GM12874 (cell line): ENCODE data around the gene CCDC12.

Source experiments
- CTCF ChIP-seq: IDR thresholded peaks from 2 replicates; pipeline ENCODE4 v1.5.1; 2011; ENCODE audit warnings: low read depth, mild to moderate bottlenecking, control low read depth, low read length, moderate library complexity; ENCODE audit not compliant: insufficient read depth

Gene CCDC12

DNA sequence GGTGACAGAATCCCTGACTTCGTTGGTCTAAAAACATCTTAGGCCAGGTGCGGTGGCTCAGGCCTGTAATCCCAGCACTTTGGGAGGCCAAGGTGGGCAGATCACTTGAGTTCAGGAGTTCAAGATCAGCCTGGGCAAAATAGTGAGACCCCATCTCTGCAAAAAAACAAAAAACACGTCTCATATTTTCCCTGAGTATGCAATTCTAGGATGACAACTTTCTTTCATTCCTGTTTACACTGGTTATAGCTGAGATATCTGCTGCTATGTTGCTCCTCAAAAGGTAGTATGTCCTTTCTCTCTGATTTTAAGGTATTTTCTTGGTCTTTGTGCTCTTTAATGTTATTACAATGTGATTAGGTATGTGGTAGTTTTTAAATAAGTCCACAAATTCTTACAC lies 59.7 kb downstream of the CCDC12 start:
- TF ChIP-seq CTCF = no peak

GRCh38 chr3:46916278-46916677 lies 60.3 kb downstream of the CCDC12 start:
- no peak for TF ChIP-seq CTCF

- no peak for TF ChIP-seq CTCF
These were observed 61.2 kb downstream of the CCDC12 start for GRCh38 chr3:46915297-46915822.

DNA sequence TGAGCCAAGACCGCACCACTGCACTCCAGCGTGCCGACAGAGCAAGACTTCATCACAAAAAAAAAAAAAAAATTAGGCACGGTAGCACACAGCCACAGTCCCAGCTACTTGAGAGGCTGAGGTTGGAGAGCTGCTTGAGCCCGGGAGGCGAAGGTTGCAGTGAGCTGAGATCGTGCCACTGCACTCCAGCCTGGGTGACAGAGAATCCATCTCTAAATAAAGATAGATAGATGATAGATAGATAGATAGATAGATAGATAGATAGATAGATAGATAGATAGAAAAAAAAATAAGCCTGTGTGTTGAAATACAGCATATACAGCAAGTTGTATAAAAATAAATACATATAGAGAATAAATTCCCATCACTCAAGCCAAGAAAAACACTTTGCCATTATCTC lies 61.7 kb downstream of the CCDC12 start:
- no peak for TF ChIP-seq CTCF

GRCh38 chr3:46913644-46914043 lies 62.9 kb downstream of the CCDC12 start:
- no peak for TF ChIP-seq CTCF

GRCh38 chr3:46912986-46913385 lies 63.6 kb downstream of the CCDC12 start:
- TF ChIP-seq CTCF = no peak

DNA sequence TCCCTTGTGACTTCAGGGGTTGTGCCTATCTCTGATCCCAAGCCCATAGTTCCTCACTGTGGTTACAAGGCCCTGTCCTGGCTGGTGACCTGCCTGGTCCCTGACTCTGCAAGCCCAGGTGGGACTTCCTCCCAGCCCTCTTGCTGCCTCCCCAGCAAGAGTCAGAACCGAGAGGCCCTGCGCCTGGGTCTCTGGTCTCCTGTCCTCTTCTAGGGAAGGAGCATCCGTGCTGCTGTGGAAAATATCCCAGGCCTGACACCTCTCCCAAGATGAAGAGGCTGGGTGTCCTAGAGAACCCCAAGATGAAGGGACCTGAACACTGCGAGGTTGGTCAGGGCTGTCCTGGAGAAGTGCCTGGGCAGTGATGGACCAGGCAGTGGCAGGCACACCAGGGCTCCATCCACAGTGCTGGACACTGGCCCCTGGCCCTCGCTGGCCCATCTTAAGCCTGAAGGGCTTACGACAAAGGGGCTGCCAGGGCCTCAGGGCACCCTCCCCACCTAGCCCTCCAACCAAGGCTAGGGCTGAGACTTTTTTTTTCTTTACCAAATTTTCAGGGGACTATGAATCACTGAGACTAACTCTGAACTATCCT lies 66.3 kb downstream of the CCDC12 start:
- TF ChIP-seq CTCF = no peak
